Amniotic epithelial cell (primary cell): ENCODE data around the gene PPP1R2B.

Experiments used
- DNase-seq: peaks from one replicate; pipeline ENCODE4 v3.0.0-alpha.2; 2010; ENCODE audit warnings: low read depth

Gene PPP1R2B

DNA sequence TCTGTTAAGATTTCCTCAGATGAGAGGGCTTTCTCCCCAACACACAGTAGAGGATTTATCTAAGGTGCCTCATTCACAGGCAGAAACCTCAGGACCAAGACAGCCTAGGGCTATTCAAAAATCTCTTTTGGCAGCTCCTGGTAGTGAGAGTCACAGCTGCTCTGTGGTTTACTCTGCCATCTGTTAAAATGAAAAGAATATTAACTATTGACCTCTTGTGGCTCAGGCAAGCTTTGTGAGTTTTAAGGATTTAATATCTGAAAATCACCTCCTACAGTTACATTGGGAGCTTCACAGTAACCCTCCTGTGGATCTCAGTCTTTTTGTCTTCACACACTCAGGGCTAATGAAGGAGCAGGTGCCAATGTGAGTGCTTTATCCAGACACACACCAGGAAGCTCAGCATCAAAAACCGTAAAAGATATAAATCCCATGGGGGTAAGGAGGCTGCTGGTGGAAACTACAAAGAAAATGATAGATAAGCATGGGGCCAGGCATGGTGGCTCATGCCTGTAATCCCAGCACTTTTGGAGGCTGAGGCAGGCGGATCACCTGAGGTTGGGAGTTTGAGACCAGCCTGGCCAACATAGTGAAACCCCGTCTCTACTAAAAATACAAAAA lies 29.7 kb downstream of the PPP1R2B start:
- DNase-seq, result no peak

DNA sequence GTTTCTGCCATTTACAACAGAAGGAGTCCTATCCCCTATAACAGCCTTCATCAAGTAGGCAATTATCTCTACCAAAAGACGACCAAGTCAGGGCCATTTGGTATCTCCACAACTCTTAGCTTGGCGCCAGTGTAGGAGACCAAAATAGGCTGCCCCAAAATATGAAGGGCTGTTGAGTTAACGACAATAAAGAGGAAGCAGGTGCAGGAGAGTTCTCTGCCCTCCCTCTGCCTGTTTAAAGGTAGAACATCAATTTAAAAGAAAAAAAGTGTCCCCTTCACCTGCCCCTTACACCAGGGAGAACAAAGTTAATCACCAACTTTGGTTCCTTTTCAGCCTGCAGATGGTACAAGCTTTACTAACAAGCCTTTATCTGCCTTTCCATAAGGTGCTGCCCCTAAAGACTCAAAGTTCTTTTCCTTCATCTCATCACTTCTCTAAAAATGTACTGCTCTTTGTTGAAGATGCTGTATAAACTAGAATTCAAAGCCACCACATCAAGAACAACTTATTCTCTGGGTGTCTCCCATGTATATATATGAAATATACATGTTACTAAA lies 33.3 kb downstream of the PPP1R2B start:
- no peak for DNase-seq

GRCh38 chr5:156888520-156888919 lies 38.4 kb downstream of the PPP1R2B start:
- no peak for DNase-seq

DNA sequence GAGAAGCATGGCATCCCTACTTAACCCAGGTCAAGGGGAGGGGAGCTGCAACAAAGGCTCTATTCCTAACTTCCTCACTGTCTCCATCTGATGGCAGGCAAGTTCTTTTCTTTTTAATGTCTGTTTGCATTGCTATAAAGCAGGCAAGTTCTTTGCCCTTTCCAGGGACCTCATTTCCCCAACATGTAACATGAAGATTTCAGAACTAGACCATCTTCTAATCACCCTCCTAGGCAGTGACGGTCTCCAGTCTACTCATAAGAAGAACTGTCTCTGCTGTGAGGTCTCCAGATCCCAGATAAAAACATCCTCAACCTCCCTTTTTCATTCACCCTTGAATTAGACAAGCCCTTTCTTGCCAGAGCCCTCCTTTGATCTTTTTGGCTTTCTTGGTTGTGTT lies 42.1 kb downstream of the PPP1R2B start:
- no peak for DNase-seq

DNA sequence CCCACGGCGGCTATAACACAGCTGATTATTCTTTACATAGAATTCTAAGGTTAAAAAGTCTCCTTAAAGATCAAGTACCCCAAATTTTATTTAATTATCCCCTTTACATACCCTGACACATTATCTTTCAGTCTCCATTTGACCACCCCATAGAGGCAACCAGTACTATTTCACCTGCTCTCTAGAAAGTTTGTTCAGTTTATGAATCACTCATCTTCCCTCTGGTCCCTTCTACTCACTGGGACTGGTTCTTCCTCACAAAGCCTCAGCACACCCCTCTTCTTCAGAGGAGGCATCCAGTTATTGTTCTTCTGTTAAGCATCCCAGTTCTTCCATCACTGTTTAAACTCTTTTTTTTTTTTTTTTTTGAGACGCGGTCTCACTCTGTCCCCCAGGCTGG lies 42.8 kb downstream of the PPP1R2B start:
- DNase-seq, result no peak

- no peak for DNase-seq
These were observed 43.4 kb downstream of the PPP1R2B start for GRCh38 chr5:156893517-156893916.

DNA sequence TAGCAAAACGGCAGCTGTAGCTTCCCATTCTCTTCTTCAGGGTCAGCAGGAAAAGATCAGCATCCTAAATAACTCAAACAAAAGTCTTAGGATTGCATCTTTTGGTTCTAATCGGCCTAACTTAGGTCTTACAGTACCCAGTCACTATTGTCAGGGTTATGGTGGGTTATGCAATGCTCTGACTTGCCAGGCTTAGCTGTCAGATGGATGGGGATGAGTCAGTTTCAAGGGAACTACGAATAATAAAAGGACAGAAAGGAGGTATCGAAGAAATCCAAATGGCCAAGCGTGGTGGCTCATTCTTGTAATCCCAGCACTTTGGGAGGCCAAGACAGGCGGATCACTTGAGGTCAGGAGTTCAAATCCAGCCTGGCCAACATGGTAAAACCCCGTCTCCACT lies 46.5 kb downstream of the PPP1R2B start:
- DNase-seq, result no peak
